A549 (cell line): ENCODE measurements around the gene AJUBA. TPM values are rescaled to one million over a fixed set of nuclear protein-coding genes. Genes with fewer than 3 reads are reported as not detected.

Source experiments
- ATAC-seq, 2 experiments: fragments of 200-7000 bp in 1 of 2; fragments of >200 bp in 1 of 2; cut with Nextera tagmentation in 1 of 2; cut with Tn5 transposase in 1 of 2; 3 replicates each; pipeline versions ENCODE4 v1.8.0 to v1.9.1; 2018 to 2020; ENCODE audit warnings: mild to moderate bottlenecking in 1 of 2, moderate library complexity in 1 of 2
- CTCF ChIA-PET: fragments of 300-600 bp; sonication (Branson Sonifier 250); formaldehyde crosslinking; extraction: SDS; loops from one replicate; lab custom pipeline; 2021; ENCODE audit warnings: antibody characterized with exemption, inconsistent platforms; lab: Yijun Ruan, JAX
- POLR2A ChIA-PET: fragments of 350-600 bp; formaldehyde crosslinking; extraction: SDS; loops from one replicate; lab custom pipeline; 2021; ENCODE audit warnings: antibody characterized with exemption, inconsistent platforms; lab: Yijun Ruan, JAX
- DNase-seq, 2 experiments: peaks; one replicate each; pipeline versions ENCODE4 v3.0.0 to v3.0.0-alpha.2; 2011 to 2016; ENCODE audit warnings: low read depth in 1 of 2, low spot score in 1 of 2
- FAIRE-seq: peaks from 2 replicates; lab custom pipeline; 2011; peaks lifted over from hg19 to GRCh38; lab: Jason Lieb, UNC
- H3K27ac ChIP-seq, 2 experiments: fragments of >200 bp; sonication (Bioruptor Twin); formaldehyde crosslinking; 3 replicates each; pipeline ENCODE4 v1.5.1; 2016 to 2017
- H3K4me1 ChIP-seq: fragments of >200 bp; sonication (Bioruptor Twin); formaldehyde crosslinking; 3 replicates; pipeline ENCODE4 v1.6.1; 2016
- H3K4me2 ChIP-seq: fragments of >200 bp; sonication (Bioruptor Twin); formaldehyde crosslinking; 3 replicates; pipeline ENCODE4 v1.6.1; 2016
- H3K4me3 ChIP-seq: fragments of >200 bp; sonication (Bioruptor Twin); formaldehyde crosslinking; 3 replicates; pipeline ENCODE4 v1.5.1; 2016
- H3K9me3 ChIP-seq: fragments of >200 bp; sonication (Bioruptor Twin); formaldehyde crosslinking; 3 replicates; pipeline ENCODE4 v1.6.1; 2016
- ATOH8 ChIP-seq: fragments of 250-450 bp; sonication (Bioruptor Pico); IDR thresholded peaks from 2 replicates; pipeline ENCODE4 v1.5.0; 2020; ENCODE audit warnings: low read depth, mild to moderate bottlenecking, moderate library complexity
- BCL3 ChIP-seq: fragments of >200 bp; sonication (Bioruptor Twin); formaldehyde crosslinking; IDR thresholded peaks from 3 replicates; pipeline ENCODE4 v1.6.1; 2016
- CBX8 ChIP-seq: fragments of 200-600 bp; sonication (generic); IDR thresholded peaks from 2 replicates; pipeline ENCODE4 v1.6.1; 2016
- CEBPB ChIP-seq, 2 experiments: fragments of >200 bp in 1 of 2; sonication (Bioruptor Twin) in 1 of 2; formaldehyde crosslinking in 1 of 2; IDR thresholded peaks; 2 replicates each; pipeline ENCODE4 v1.6.1; 2012 to 2016
- CHD2 ChIP-seq: fragments of 150-350 bp; IDR thresholded peaks from 2 replicates; pipeline ENCODE4 v1.6.1; 2014; ENCODE audit warnings: low read length; ENCODE audit not compliant: partially characterized antibody
- EHF ChIP-seq: fragments of 250-450 bp; sonication (Bioruptor Pico); IDR thresholded peaks from 2 replicates; pipeline ENCODE4 v1.5.0; 2020; ENCODE audit warnings: mild to moderate bottlenecking
- ELK1 ChIP-seq: fragments of 150-350 bp; IDR thresholded peaks from 2 replicates; pipeline ENCODE4 v1.6.1; 2014; ENCODE audit warnings: low read depth, mild to moderate bottlenecking, low read length
- EP300 ChIP-seq, 2 experiments: fragments of >200 bp; sonication (Bioruptor Twin); formaldehyde crosslinking; IDR thresholded peaks; 2 replicates in 1 of 2; 3 replicates in 1 of 2; pipeline ENCODE4 v1.6.1; 2016 to 2017
- FOSL2 ChIP-seq, 2 experiments: fragments of 450-650 bp in 1 of 2; fragments of >200 bp in 1 of 2; sonication (Bioruptor Twin) in 1 of 2; formaldehyde crosslinking; IDR thresholded peaks; 2 replicates each; pipeline versions ENCODE4 v1.5.0 to v1.6.1; 2016 to 2020; ENCODE audit warnings: mild to moderate bottlenecking in 1 of 2, moderate library complexity in 1 of 2
- GATA3 ChIP-seq: IDR thresholded peaks from 2 replicates; pipeline ENCODE4 v1.6.1; 2012; ENCODE audit warnings: borderline replicate concordance
- HES2 ChIP-seq: fragments of >200 bp; sonication (Bioruptor Twin); formaldehyde crosslinking; IDR thresholded peaks from 2 replicates; pipeline ENCODE4 v1.6.1; 2016
- HEYL ChIP-seq: fragments of 250-450 bp; sonication (Bioruptor Pico); IDR thresholded peaks from 2 replicates; pipeline ENCODE4 v1.8.0; 2021; ENCODE audit warnings: mild to moderate bottlenecking, moderate library complexity
- HOXB13 ChIP-seq: fragments of 250-450 bp; sonication (Bioruptor Pico); IDR thresholded peaks from 2 replicates; pipeline ENCODE4 v1.5.0; 2020; ENCODE audit warnings: low read depth, mild to moderate bottlenecking, moderate library complexity
- HOXB5 ChIP-seq: fragments of 250-450 bp; sonication (Bioruptor Pico); IDR thresholded peaks from 2 replicates; pipeline ENCODE4 v1.5.0; 2020; ENCODE audit warnings: mild to moderate bottlenecking, moderate library complexity
- JUN ChIP-seq, 2 experiments: fragments of >200 bp; sonication (Bioruptor Twin); formaldehyde crosslinking; IDR thresholded peaks; 2 replicates in 1 of 2; 3 replicates in 1 of 2; pipeline ENCODE4 v1.6.1; 2016 to 2017
- JUNB ChIP-seq: fragments of >200 bp; sonication (Bioruptor Twin); formaldehyde crosslinking; IDR thresholded peaks from 2 replicates; pipeline ENCODE4 v1.6.1; 2016
- MAX ChIP-seq: IDR thresholded peaks from 2 replicates; pipeline ENCODE4 v1.6.1; 2012
- NPAS2 ChIP-seq: fragments of 250-450 bp; sonication (Bioruptor Pico); IDR thresholded peaks from 2 replicates; pipeline ENCODE4 v1.8.0; 2022; ENCODE audit warnings: mild to moderate bottlenecking, moderate library complexity, borderline replicate concordance
- NR3C1 ChIP-seq: fragments of >200 bp; sonication (Bioruptor Twin); formaldehyde crosslinking; IDR thresholded peaks from 3 replicates; pipeline ENCODE4 v1.6.1; 2017
- POLR2A ChIP-seq: IDR thresholded peaks from 2 replicates; pipeline ENCODE4 v1.6.1; 2012; ENCODE audit warnings: mild to moderate bottlenecking, low read length
- POLR2AphosphoS2 ChIP-seq: conservative IDR thresholded peaks from 2 replicates; pipeline ENCODE4 v1.6.1; 2012; ENCODE audit warnings: low read length, improper control_type of control experiment, inconsistent platforms
- RAD21 ChIP-seq, 2 experiments: fragments of >200 bp in 1 of 2; sonication (Bioruptor Twin) in 1 of 2; formaldehyde crosslinking in 1 of 2; IDR thresholded peaks in 1 of 2; conservative IDR thresholded peaks in 1 of 2; 2 replicates in 1 of 2; 3 replicates in 1 of 2; pipeline ENCODE4 v1.6.1; 2012 to 2018; ENCODE audit warnings: inconsistent platforms in 1 of 2
- RARB ChIP-seq: fragments of 250-450 bp; sonication (Bioruptor Pico); IDR thresholded peaks from 2 replicates; pipeline ENCODE4 v1.8.0; 2021; ENCODE audit warnings: mild to moderate bottlenecking, moderate library complexity
- REST ChIP-seq: fragments of 200-600 bp; sonication (generic); IDR thresholded peaks from 2 replicates; pipeline ENCODE4 v1.6.1; 2016; ENCODE audit warnings: antibody characterized with exemption, mild to moderate bottlenecking, moderate library complexity
- SMC3 ChIP-seq: fragments of >200 bp; sonication (Bioruptor Twin); formaldehyde crosslinking; IDR thresholded peaks from 3 replicates; pipeline ENCODE4 v1.6.1; 2018; ENCODE audit warnings: inconsistent platforms
- TFCP2L1 ChIP-seq: fragments of 250-450 bp; sonication (Bioruptor Pico); IDR thresholded peaks from 2 replicates; pipeline ENCODE4 v1.5.0; 2021; ENCODE audit warnings: mild to moderate bottlenecking
- USF2 ChIP-seq: fragments of 450-650 bp; IDR thresholded peaks from 2 replicates; pipeline ENCODE4 v1.6.1; 2014; ENCODE audit warnings: antibody characterized with exemption
- ZC3H11A ChIP-seq: fragments of 450-650 bp; IDR thresholded peaks from 2 replicates; pipeline ENCODE4 v1.6.1; 2014; ENCODE audit warnings: antibody characterized with exemption, mild to moderate bottlenecking
- WGBS: methylation state at CpG from one replicate; pipeline ENCODE4 v1.1.6; 2017; ENCODE audit errors: missing lambda C conversion rate; 5-methylcytosine and 5-hydroxymethylcytosine counted together
- polyA plus RNA-seq, 4 experiments: library from polyadenylated mRNA; depleted of rRNA in 3 of 4; stranded (reverse); fragments of >200 nt; fragmentation: RNase III in 1 of 4; extraction: RNeasy Plus Mini Kit Qiagen cat#74134 plus additional on column Dnase treatment in 1 of 4; gene quantifications; 2 replicates in 3 of 4; 3 replicates in 1 of 4; pipeline ENCODE4 v1.2.3, GENCODE V29; 2011 to 2017

Gene AJUBA
- polyA plus RNA-seq, 2 of the 4 experiments (the other 2 are of a cell fraction) = 53.4 to 98.0 TPM

- 6% methylated on average over 3 of the region's 3 CpGs for WGBS
- H3K9me3 ChIP-seq = no peaks in the 10 kb centered on the region
- FAIRE-seq = no peak
- TF ChIP-seq SMC3 (no peak), ATOH8 (CRISPR knock-in tag) (no peak), EHF (CRISPR knock-in tag) (no peak), ELK1 (no peak), POLR2A (no peak), CHD2 (no peak), GATA3 (no peak), ZC3H11A (no peak), CBX8 (no peak), JUNB (no peak), HES2 (no peak), REST (no peak), POLR2AphosphoS2 (no peak), TFCP2L1 (CRISPR knock-in tag) (no peak), RARB (CRISPR knock-in tag) (no peak), HOXB5 (CRISPR knock-in tag) (no peak), NR3C1 (no peak), NPAS2 (CRISPR knock-in tag) (no peak), CEBPB (IDR thresholded peaks at IDR 0.05) (no peak)
- peak overlapping the region; percentile 89 for H3K4me3 ChIP-seq
- POLR2A ChIA-PET = interaction anchor here (0.7 to 2.1 kb wide), 5 partner anchors 8 to 117 kb away, joined by 3 to 7 read pairs (median 6); partner anchors contain the start of genes ACIN1 and C14orf119
- peak overlapping the region; percentile 98 to 100 for H3K27ac ChIP-seq
- H3K4me1 ChIP-seq = peaks cover 62% of the 10 kb centered on the region
- no peak for ATAC-seq
- H3K4me2 ChIP-seq = peak overlapping the region; percentile 96
- no peak for DNase-seq
- CTCF ChIA-PET = interaction anchor here (0.6 to 34.0 kb wide), 10 partner anchors 11 to 421 kb away, joined by 3 to 1206 read pairs (median 4); partner anchors contain the start of genes AJUBA, CDH24, HAUS4 and PRMT5
Observed at GRCh38 chr14:22978487-22978837, 3.9 kb downstream of the AJUBA start.

GRCh38 chr14:22977684-22978486, 4.5 kb downstream of the AJUBA start:
- TF ChIP-seq HOXB13 (CRISPR knock-in tag) = no peak
- TF ChIP-seq USF2 = no peak
- peak; percentile 80; the same call in 1 of the 3 replicates for TF ChIP-seq BCL3
- peak in 1 of 2 experiments; percentile 22; a peak in 1 of 5 replicates for TF ChIP-seq RAD21 (conservative IDR thresholded peaks at IDR 0.05 in 1 of 2, IDR thresholded peaks at IDR 0.05 in 1 of 2)
- TF ChIP-seq MAX = peak; percentile 79
- peak; percentile 66 for TF ChIP-seq GATA3
- TF ChIP-seq FOSL2 (IDR thresholded peaks at IDR 0.05) = peak; percentile 64
- TF ChIP-seq FOSL2 (CRISPR knock-in tag; IDR thresholded peaks at IDR 0.05) = peak; percentile 67
- peak; percentile 55 to 77; a peak in 2 of 5 replicates for TF ChIP-seq EP300 (IDR thresholded peaks at IDR 0.05)
- TF ChIP-seq JUNB = peak; percentile 58
- peak; percentile 79 to 90; a peak in 4 of 5 replicates for TF ChIP-seq JUN (IDR thresholded peaks at IDR 0.05)
- TF ChIP-seq HEYL = no peak
- POLR2A ChIA-PET = interaction anchor here (0.6 to 2.1 kb wide), 11 partner anchors 9 to 117 kb away, joined by 3 to 21 read pairs (median 7); partner anchors contain the start of genes ACIN1, C14orf119, HAUS4 and PRMT5
- CTCF ChIA-PET = interaction anchor here (0.5 to 34.0 kb wide), 15 partner anchors 10 to 421 kb away, joined by 3 to 1206 read pairs (median 4); partner anchors contain the start of genes AJUBA, CDH24, HAUS4 and OR6J1
- no peak for FAIRE-seq
- H3K9me3 ChIP-seq = no peaks in the 10 kb centered on the region
- peaks cover 66% of the 10 kb centered on the region for H3K4me1 ChIP-seq
- H3K4me2 ChIP-seq = peak overlapping the region; percentile 96
- ATAC-seq = peak; percentile 42 to 54; a peak in 5 of 6 replicates
- H3K4me3 ChIP-seq = peak overlapping the region; percentile 89
- peak; percentile 80 to 88 for DNase-seq
- H3K27ac ChIP-seq = peak overlapping the region; percentile 98 to 100
- WGBS = 1% methylated on average over 7 of the region's 8 CpGs
